Ovary (tissue), 3 donors: Measurements from ENCODE around the gene CENPB.

Experiments used
- EP300 ChIP-seq: sonication (generic); formaldehyde crosslinking; IDR thresholded peaks from one replicate; pipeline ENCODE4 v1.6.1; 2017; ENCODE audit warnings: antibody characterized with exemption
- POLR2A ChIP-seq: fragments of 450-650 bp; IDR thresholded peaks from one replicate; pipeline ENCODE4 v1.6.1; 2017; ENCODE audit warnings: antibody characterized with exemption, mild to moderate bottlenecking, moderate library complexity
- TF ChIP-seq, protein P1 (sequence below), 3 donors: fragments of 450-650 bp in 2 of 3; fragments of 200-600 bp in 1 of 3; IDR thresholded peaks; one replicate each; pipeline versions ENCODE4 v1.5.1 to v1.8.0; 2016 to 2022; ENCODE audit warnings: antibody characterized with exemption in 3 of 3, mild to moderate bottlenecking in 1 of 3
- donor health status: DM: no; HTN: no; CAD: no.

DNA sequence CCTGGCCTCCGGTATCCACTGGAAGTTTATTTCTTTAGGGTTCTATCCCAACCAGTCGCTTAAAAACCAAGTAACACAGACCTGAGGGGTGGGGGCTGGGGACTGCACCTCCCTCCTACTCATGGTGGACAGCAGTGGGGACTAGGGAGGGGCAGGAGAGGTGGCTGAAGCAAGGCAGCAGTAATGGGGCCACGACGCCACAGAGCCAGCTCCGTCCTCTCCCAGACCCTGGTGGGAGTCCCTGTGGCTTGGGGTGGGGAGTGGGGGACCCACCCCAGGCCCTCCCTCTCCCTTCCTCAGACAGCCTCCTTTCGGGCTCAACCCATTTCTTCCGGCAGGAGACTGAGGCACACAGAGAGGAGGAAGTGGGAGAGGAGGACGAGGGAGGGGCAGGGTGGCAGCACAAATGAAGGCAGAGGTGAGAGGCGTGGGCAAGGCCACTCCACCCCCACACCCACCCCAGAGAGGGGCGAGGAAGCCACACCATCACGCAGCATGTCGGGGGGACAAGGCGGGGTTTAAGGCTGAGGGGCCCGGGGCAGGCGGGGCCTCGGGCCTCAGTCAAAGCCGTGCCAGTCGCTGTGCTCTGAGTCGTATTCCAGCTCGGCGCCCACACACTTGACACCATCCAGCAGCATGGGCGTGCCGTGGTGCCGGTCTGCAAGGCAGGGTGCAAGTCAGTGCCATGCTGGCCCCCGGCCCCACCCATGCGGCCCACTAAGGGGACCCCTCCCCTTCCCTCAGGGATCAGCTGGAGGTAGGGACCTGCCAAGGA, 32.9 kb downstream of the CENPB start:
- no peak for TF ChIP-seq POLR2A
- TF ChIP-seq, protein P1, sequence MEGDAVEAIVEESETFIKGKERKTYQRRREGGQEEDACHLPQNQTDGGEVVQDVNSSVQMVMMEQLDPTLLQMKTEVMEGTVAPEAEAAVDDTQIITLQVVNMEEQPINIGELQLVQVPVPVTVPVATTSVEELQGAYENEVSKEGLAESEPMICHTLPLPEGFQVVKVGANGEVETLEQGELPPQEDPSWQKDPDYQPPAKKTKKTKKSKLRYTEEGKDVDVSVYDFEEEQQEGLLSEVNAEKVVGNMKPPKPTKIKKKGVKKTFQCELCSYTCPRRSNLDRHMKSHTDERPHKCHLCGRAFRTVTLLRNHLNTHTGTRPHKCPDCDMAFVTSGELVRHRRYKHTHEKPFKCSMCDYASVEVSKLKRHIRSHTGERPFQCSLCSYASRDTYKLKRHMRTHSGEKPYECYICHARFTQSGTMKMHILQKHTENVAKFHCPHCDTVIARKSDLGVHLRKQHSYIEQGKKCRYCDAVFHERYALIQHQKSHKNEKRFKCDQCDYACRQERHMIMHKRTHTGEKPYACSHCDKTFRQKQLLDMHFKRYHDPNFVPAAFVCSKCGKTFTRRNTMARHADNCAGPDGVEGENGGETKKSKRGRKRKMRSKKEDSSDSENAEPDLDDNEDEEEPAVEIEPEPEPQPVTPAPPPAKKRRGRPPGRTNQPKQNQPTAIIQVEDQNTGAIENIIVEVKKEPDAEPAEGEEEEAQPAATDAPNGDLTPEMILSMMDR (IDR thresholded peaks at IDR 0.05), result no peak
- TF ChIP-seq EP300, result no peak
